GM12891 (cell line): Measurements from ENCODE around the gene NCKAP5.

Experiments used
- POLR2A ChIP-seq: IDR thresholded peaks from 2 replicates; pipeline ENCODE4 v1.6.1; 2011; ENCODE audit warnings: low read depth, low read length, control low read depth
- POLR2AphosphoS5 ChIP-seq: IDR thresholded peaks from 2 replicates; pipeline ENCODE4 v1.6.1; 2011; ENCODE audit warnings: low read depth, low read length, control low read depth
- POU2F2 ChIP-seq: IDR thresholded peaks from 2 replicates; pipeline ENCODE4 v1.6.1; 2011; ENCODE audit warnings: low read depth, mild to moderate bottlenecking, control low read depth, low read length, moderate library complexity
- SPI1 ChIP-seq: IDR thresholded peaks from 2 replicates; pipeline ENCODE4 v1.6.1; 2011; ENCODE audit warnings: low read depth, low read length, control low read depth

- TF ChIP-seq POLR2A (no peak), POU2F2 (no peak), SPI1 (no peak), POLR2AphosphoS5 (no peak)
Observed at GRCh38 chr2:133568598-133568997, 335 bp upstream of the NCKAP5 start.
